SK-N-SH (cell line): ENCODE measurements around the gene ABHD17B. TPM values are rescaled to one million over a fixed set of nuclear protein-coding genes. Genes with fewer than 3 reads are reported as not detected.

ENCODE experiments used
- CTCF ChIA-PET: fragments of 300-600, 350-600 bp; formaldehyde crosslinking; extraction: SDS; loops from one replicate; lab custom pipeline; 2021; lab: Yijun Ruan, JAX
- POLR2A ChIA-PET: fragments of 350-600 bp; sonication (Branson Sonifier 250); formaldehyde crosslinking; extraction: SDS; loops from one replicate; lab custom pipeline; 2020; ENCODE audit warnings: antibody characterized with exemption, inconsistent platforms; lab: Yijun Ruan, JAX
- DNase-seq: peaks from one replicate; pipeline ENCODE4 v3.0.0; 2012
- H2AFZ ChIP-seq: fragments of 200-600 bp; sonication (generic); 2 replicates; pipeline ENCODE4 v1.8.1; 2016; ENCODE audit warnings: antibody characterized with exemption, mild to moderate bottlenecking, low read depth
- H3F3A ChIP-seq: fragments of 200-600 bp; sonication (generic); replicated peaks from 2 replicates; pipeline ENCODE3; 2016; ENCODE audit warnings: antibody characterized with exemption, mild to moderate bottlenecking; ENCODE audit not compliant: insufficient read depth
- H3K27ac ChIP-seq, 2 experiments: fragments of 200-500 bp in 1 of 2; fragments of 200-600 bp in 1 of 2; sonication (Bioruptor generic) in 1 of 2; sonication (generic), shearing (Covaris generic) in 1 of 2; 2 replicates each; pipeline versions ENCODE4 v1.5.1 to v1.6.1; 2014 to 2016; ENCODE audit warnings: low read depth in 2 of 2, inconsistent platforms in 1 of 2, low read length in 1 of 2, mild to moderate bottlenecking in 1 of 2, mixed read lengths in 1 of 2
- H3K27me3 ChIP-seq: fragments of 200-600 bp; sonication (generic), shearing (Covaris generic); 2 replicates; pipeline ENCODE4 v1.6.1; 2016; ENCODE audit warnings: mixed run types; ENCODE audit not compliant: insufficient read depth
- H3K36me3 ChIP-seq, 2 experiments: fragments of 200-500 bp in 1 of 2; fragments of 200-600 bp in 1 of 2; sonication (Bioruptor generic) in 1 of 2; sonication (generic) in 1 of 2; replicated peaks in 1 of 2; 2 replicates each; pipeline versions ENCODE3 to v1.5.1; 2014 to 2016; ENCODE audit warnings: low read length in 1 of 2, mild to moderate bottlenecking in 1 of 2; ENCODE audit not compliant: insufficient read depth in 2 of 2, control insufficient read depth in 1 of 2
- H3K4me1 ChIP-seq, 2 experiments: fragments of 200-500 bp in 1 of 2; fragments of 200-600 bp in 1 of 2; sonication (Bioruptor generic) in 1 of 2; sonication (generic), shearing (Covaris generic) in 1 of 2; 2 replicates each; pipeline versions ENCODE4 v1.5.1 to v1.6.1; 2014 to 2016; ENCODE audit warnings: low read depth in 1 of 2, low read length in 1 of 2, mixed run types in 1 of 2; ENCODE audit not compliant: insufficient read depth in 2 of 2, control insufficient read depth in 1 of 2
- H3K4me2 ChIP-seq: fragments of 200-600 bp; sonication (generic), shearing (Covaris generic); 2 replicates; pipeline ENCODE4 v1.6.1; 2017; ENCODE audit warnings: mixed run types
- H3K4me3 ChIP-seq, 2 experiments: fragments of 200-500 bp in 1 of 2; fragments of 200-600 bp in 1 of 2; sonication (Bioruptor generic) in 1 of 2; sonication (generic), shearing (Covaris generic) in 1 of 2; 2 replicates each; pipeline versions ENCODE4 v1.5.1 to v1.8.1; 2014 to 2016; ENCODE audit warnings: low read depth in 2 of 2, inconsistent platforms in 1 of 2, low read length in 1 of 2, mild to moderate bottlenecking in 1 of 2, mixed read lengths in 1 of 2, moderate library complexity in 1 of 2
- H3K79me2 ChIP-seq: fragments of 200-600 bp; sonication (generic); 2 replicates; pipeline ENCODE4 v1.8.1; 2017; ENCODE audit warnings: mild to moderate bottlenecking; ENCODE audit not compliant: insufficient read depth
- H3K9ac ChIP-seq: fragments of 200-600 bp; sonication (generic); 2 replicates; pipeline ENCODE4 v1.6.1; 2017; ENCODE audit warnings: mixed run types
- H3K9me2 ChIP-seq: fragments of 200-600 bp; sonication (generic); 2 replicates; pipeline ENCODE4 v1.6.1; 2017; ENCODE audit warnings: mixed run types
- H3K9me3 ChIP-seq: fragments of 200-600 bp; sonication (generic); 2 replicates; pipeline ENCODE4 v1.6.1; 2017; ENCODE audit warnings: mixed run types, mild to moderate bottlenecking, moderate library complexity
- H4K20me1 ChIP-seq: fragments of 200-600 bp; sonication (generic); 2 replicates; pipeline ENCODE4 v1.6.1; 2017; ENCODE audit warnings: mild to moderate bottlenecking, mixed run types; ENCODE audit not compliant: insufficient read depth
- ELF1 ChIP-seq: IDR thresholded peaks from 2 replicates; pipeline ENCODE4 v1.4.0; 2012
- EP300 ChIP-seq, 2 experiments: IDR thresholded peaks; 2 replicates each; pipeline versions ENCODE4 v1.4.0 to v1.6.1; 2012; ENCODE audit warnings: borderline replicate concordance in 1 of 2, low read depth in 1 of 2, low read length in 1 of 2
- FOSL2 ChIP-seq: IDR thresholded peaks from 2 replicates; pipeline ENCODE4 v1.4.0; 2012; ENCODE audit warnings: low read depth, mild to moderate bottlenecking, moderate library complexity, borderline replicate concordance
- FOXM1 ChIP-seq: IDR thresholded peaks from 2 replicates; pipeline ENCODE4 v1.4.0; 2012; ENCODE audit warnings: low read depth, mild to moderate bottlenecking
- GATA2 ChIP-seq: sonication (generic); formaldehyde crosslinking; IDR thresholded peaks from 2 replicates; pipeline ENCODE4 v1.5.0; 2020; ENCODE audit warnings: mild to moderate bottlenecking, missing genetic modification reagents
- IRF3 ChIP-seq: fragments of 150-350 bp; IDR thresholded peaks from 2 replicates; pipeline ENCODE4 v1.6.1; 2016; ENCODE audit warnings: mild to moderate bottlenecking, low read depth, low read length
- MEF2A ChIP-seq: IDR thresholded peaks from 2 replicates; pipeline ENCODE4 v1.4.0; 2012; ENCODE audit warnings: low read depth, borderline replicate concordance
- MXI1 ChIP-seq: IDR thresholded peaks from 2 replicates; pipeline ENCODE4 v1.6.1; 2012; ENCODE audit warnings: mild to moderate bottlenecking, low read depth, low read length, improper control_type of control experiment
- NFIC ChIP-seq: IDR thresholded peaks from 2 replicates; pipeline ENCODE4 v1.4.0; 2012; ENCODE audit warnings: borderline replicate concordance
- RFX5 ChIP-seq: IDR thresholded peaks from 2 replicates; pipeline ENCODE4 v1.6.1; 2012; ENCODE audit warnings: mild to moderate bottlenecking, improper control_type of control experiment, low read length
- TCF12 ChIP-seq: IDR thresholded peaks from 2 replicates; pipeline ENCODE4 v1.4.0; 2012
- ZBTB33 ChIP-seq: IDR thresholded peaks from 2 replicates; pipeline ENCODE4 v1.4.0; 2012; ENCODE audit warnings: low read depth, borderline replicate concordance
- polyA plus RNA-seq, 3 experiments: library from polyadenylated mRNA; depleted of rRNA; stranded (reverse); fragments of >200 nt; gene quantifications; 2 replicates each; pipeline ENCODE4 v1.2.3, GENCODE V29; 2012
- TF ChIP-seq, protein P1 (sequence below): IDR thresholded peaks from 2 replicates; pipeline ENCODE4 v1.6.1; 2012; ENCODE audit warnings: mild to moderate bottlenecking, low read depth, low read length, moderate library complexity
- TF ChIP-seq, protein P2 (sequence below): fragments of 150-350 bp; IDR thresholded peaks from 2 replicates; pipeline ENCODE4 v1.6.1; 2017; ENCODE audit warnings: antibody characterized with exemption, low read length, low read depth, borderline replicate concordance
- TF ChIP-seq, protein P3 (sequence below): IDR thresholded peaks from 2 replicates; pipeline ENCODE4 v1.4.0; 2012; ENCODE audit warnings: low read depth

The ABHD17B gene
- polyA plus RNA-seq, 1 of the 3 experiments (the other 2 are of a cell fraction): 7.3 TPM

DNA sequence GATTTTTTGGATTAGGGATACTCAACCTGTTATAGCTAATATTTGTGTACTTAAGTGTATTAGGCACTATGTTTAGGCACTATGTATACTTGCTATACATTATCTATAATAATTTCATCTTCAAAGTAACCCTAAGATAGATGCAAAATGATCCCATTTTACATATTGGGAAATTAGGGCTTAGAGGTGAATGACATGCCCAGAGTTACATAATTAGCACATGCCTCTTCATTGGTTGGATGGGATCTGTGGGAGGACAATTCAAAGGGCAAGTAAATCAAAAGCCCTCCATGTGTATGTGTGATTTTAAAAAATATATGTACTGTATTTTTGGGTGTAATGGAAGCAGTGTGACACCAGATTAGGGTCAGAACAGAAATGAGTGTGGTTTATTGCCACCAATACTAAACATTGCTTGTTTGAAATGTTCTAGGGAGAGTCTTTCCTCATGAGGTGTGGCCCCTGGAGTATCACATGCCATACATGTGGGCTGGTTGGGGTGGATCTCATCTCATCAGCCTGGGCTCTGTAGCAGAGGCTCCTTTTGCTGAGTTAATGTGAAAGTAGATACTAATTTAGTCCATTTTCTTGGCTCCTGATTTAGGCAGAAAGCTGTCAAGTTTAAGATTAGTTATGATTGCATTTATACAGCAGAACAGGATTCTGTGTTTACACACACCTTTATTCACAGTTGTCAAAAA lies 6.0 kb upstream of the ABHD17B start:
- CTCF ChIA-PET: interaction anchor here (0.8 kb wide), 1 partner anchor 11 kb away, joined by 3 read pairs; no protein-coding TSS in a partner anchor

More for the DNA sequence above, 6.0 kb upstream of the ABHD17B start:
- Histone ChIP-seq H3K27ac (no peak overlapping the region), H3K4me2 (no peak overlapping the region), H3F3A (peaks cover 5% of the 10 kb centered on the region), H3K27me3 (no peaks in the 10 kb centered on the region), H4K20me1 (peaks cover 32% of the 10 kb centered on the region; the same call in 1 of the 2 replicates), H3K9ac (no peak overlapping the region), H3K4me1 (peaks cover 4% of the 10 kb centered on the region in 2 experiments; a peak in 3 of 4 replicates), H3K36me3 (peaks cover 0 to 3% of the 10 kb centered on the region in 2 experiments), H3K9me3 (no peaks in the 10 kb centered on the region), H2AFZ (no peak overlapping the region), H3K79me2 (peaks cover 93% of the 10 kb centered on the region), H3K4me3 (no peak overlapping the region), H3K9me2 (no peaks in the 10 kb centered on the region)
- POLR2A ChIA-PET: no interaction called here
- no peak for DNase-seq
- TF ChIP-seq, protein P1, sequence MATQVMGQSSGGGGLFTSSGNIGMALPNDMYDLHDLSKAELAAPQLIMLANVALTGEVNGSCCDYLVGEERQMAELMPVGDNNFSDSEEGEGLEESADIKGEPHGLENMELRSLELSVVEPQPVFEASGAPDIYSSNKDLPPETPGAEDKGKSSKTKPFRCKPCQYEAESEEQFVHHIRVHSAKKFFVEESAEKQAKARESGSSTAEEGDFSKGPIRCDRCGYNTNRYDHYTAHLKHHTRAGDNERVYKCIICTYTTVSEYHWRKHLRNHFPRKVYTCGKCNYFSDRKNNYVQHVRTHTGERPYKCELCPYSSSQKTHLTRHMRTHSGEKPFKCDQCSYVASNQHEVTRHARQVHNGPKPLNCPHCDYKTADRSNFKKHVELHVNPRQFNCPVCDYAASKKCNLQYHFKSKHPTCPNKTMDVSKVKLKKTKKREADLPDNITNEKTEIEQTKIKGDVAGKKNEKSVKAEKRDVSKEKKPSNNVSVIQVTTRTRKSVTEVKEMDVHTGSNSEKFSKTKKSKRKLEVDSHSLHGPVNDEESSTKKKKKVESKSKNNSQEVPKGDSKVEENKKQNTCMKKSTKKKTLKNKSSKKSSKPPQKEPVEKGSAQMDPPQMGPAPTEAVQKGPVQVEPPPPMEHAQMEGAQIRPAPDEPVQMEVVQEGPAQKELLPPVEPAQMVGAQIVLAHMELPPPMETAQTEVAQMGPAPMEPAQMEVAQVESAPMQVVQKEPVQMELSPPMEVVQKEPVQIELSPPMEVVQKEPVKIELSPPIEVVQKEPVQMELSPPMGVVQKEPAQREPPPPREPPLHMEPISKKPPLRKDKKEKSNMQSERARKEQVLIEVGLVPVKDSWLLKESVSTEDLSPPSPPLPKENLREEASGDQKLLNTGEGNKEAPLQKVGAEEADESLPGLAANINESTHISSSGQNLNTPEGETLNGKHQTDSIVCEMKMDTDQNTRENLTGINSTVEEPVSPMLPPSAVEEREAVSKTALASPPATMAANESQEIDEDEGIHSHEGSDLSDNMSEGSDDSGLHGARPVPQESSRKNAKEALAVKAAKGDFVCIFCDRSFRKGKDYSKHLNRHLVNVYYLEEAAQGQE: no peak
- TF ChIP-seq NFIC: no peak
- no peak for TF ChIP-seq MXI1
- no peak for TF ChIP-seq RFX5
- TF ChIP-seq MEF2A: no peak
- no peak for TF ChIP-seq ZBTB33
- no peak for TF ChIP-seq TCF12
- TF ChIP-seq, protein P2, sequence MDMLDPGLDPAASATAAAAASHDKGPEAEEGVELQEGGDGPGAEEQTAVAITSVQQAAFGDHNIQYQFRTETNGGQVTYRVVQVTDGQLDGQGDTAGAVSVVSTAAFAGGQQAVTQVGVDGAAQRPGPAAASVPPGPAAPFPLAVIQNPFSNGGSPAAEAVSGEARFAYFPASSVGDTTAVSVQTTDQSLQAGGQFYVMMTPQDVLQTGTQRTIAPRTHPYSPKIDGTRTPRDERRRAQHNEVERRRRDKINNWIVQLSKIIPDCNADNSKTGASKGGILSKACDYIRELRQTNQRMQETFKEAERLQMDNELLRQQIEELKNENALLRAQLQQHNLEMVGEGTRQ: no peak
- TF ChIP-seq, protein P3, sequence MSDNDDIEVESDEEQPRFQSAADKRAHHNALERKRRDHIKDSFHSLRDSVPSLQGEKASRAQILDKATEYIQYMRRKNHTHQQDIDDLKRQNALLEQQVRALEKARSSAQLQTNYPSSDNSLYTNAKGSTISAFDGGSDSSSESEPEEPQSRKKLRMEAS: no peak
- no peak for TF ChIP-seq EP300 (IDR thresholded peaks at IDR 0.05; ENCODE audit: borderline replicate concordance in 1 of 2, low read depth in 1 of 2, low read length in 1 of 2)
- TF ChIP-seq FOXM1: no peak
- no peak for TF ChIP-seq IRF3
- no peak for TF ChIP-seq FOSL2
- TF ChIP-seq GATA2 (CRISPR knock-in tag): no peak
- no peak for TF ChIP-seq ELF1
